CD4-positive, alpha-beta T cell (primary cell): ENCODE measurements around the gene COG5. TPM values are rescaled to one million over a fixed set of nuclear protein-coding genes. Genes with fewer than 3 reads are reported as not detected.

Experiments used
- ATAC-seq: fragments of 200-7000 bp; cut with Tn5 transposase; one replicate; pipeline ENCODE4 v1.10.0; 2022; ENCODE audit warnings: mild to moderate bottlenecking; ENCODE audit not compliant: poor library complexity
- CTCF ChIA-PET: fragments of 350-600 bp; sonication (Branson Sonifier 250); formaldehyde crosslinking; loops from one replicate; lab custom pipeline; 2021; ENCODE audit warnings: antibody characterized with exemption, inconsistent platforms; lab: Charles Lee
- POLR2A ChIA-PET: fragments of 350-600 bp; sonication (Branson Sonifier 250); formaldehyde crosslinking; loops from one replicate; lab custom pipeline; 2021; ENCODE audit warnings: antibody characterized with exemption, inconsistent platforms; lab: Charles Lee
- DNase-seq, 14 experiments: peaks; one replicate each; pipeline ENCODE4 v3.0.0-alpha.2; 2013 to 2020; ENCODE audit warnings: mixed read lengths in 2 of 14
- H3K27ac ChIP-seq, 2 donors: one replicate each; pipeline versions ENCODE4 v1.5.1 to v1.7.0; 2013; ENCODE audit warnings: low read length in 2 of 2, low read depth in 1 of 2, mild to moderate bottlenecking in 1 of 2
- H3K27me3 ChIP-seq, 2 experiments: 1 replicate in 1 of 2; 2 replicates in 1 of 2; pipeline versions ENCODE4 v1.6.1 to v1.7.0; 2013; ENCODE audit warnings: low read length in 2 of 2, control low read depth in 1 of 2, mild to moderate bottlenecking in 1 of 2, moderate library complexity in 1 of 2; ENCODE audit not compliant: insufficient read depth in 2 of 2, control insufficient read depth in 1 of 2
- H3K36me3 ChIP-seq: one replicate; pipeline ENCODE4 v1.6.1; 2013; ENCODE audit warnings: low read length, control low read depth; ENCODE audit not compliant: insufficient read depth
- H3K4me1 ChIP-seq: one replicate; pipeline ENCODE4 v1.6.1; 2013; ENCODE audit warnings: low read length, control low read depth; ENCODE audit not compliant: insufficient read depth
- H3K4me3 ChIP-seq: one replicate; pipeline ENCODE4 v1.5.1; 2013; ENCODE audit warnings: mild to moderate bottlenecking, low read length, moderate library complexity
- H3K9me3 ChIP-seq, 2 experiments: 1 replicate in 1 of 2; 2 replicates in 1 of 2; pipeline versions ENCODE4 v1.6.1 to v1.7.0; 2013; ENCODE audit warnings: low read length in 2 of 2, mild to moderate bottlenecking in 2 of 2, control low read depth in 1 of 2, moderate library complexity in 1 of 2; ENCODE audit not compliant: control insufficient read depth in 1 of 2, insufficient read depth in 1 of 2
- H3K27ac Mint-ChIP-seq: one replicate; pipeline ENCODE4 v1.8.0; 2020; ENCODE audit warnings: mixed read lengths
- H3K27me3 Mint-ChIP-seq: one replicate; pipeline ENCODE4 v1.8.0; 2021; ENCODE audit warnings: mixed read lengths
- H3K36me3 Mint-ChIP-seq: one replicate; pipeline ENCODE4 v1.8.0; 2021; ENCODE audit warnings: low read depth, mixed read lengths
- H3K4me1 Mint-ChIP-seq: one replicate; pipeline ENCODE4 v1.8.0; 2021; ENCODE audit warnings: low read depth, mixed read lengths
- H3K4me3 Mint-ChIP-seq: one replicate; pipeline ENCODE4 v1.8.0; 2020; ENCODE audit warnings: mild to moderate bottlenecking, mixed read lengths
- H3K9me3 Mint-ChIP-seq: one replicate; pipeline ENCODE4 v1.8.0; 2020; ENCODE audit warnings: mixed read lengths
- intact Hi-C, 2 experiments: fragments of 100-400 bp; cut with DNase I in 1 of 2; cut with micrococcal nuclease in 1 of 2; formaldehyde crosslinking; loops; one replicate each; pipeline versions ENCODE4 v1.15.1 to v1.9.0; 2023 to 2025; cut with DNase I, micrococcal nuclease
- total RNA-seq, 174 experiments: library from RNA in 2 of 174; stranded (reverse) in 2 of 174; gene quantifications; one replicate each; pipeline ENCODE4 v1.2.3 and lab custom pipeline; 2021 to 2026
- TF ChIP-seq, protein P1 (sequence below): fragments of 200-600 bp; IDR thresholded peaks from one replicate; pipeline ENCODE4 v1.8.0; 2022; ENCODE audit warnings: antibody characterized with exemption, mild to moderate bottlenecking

Gene COG5
- total RNA-seq, 2 experiments from 2014 or later: 43.4 to 44.5 TPM

DNA sequence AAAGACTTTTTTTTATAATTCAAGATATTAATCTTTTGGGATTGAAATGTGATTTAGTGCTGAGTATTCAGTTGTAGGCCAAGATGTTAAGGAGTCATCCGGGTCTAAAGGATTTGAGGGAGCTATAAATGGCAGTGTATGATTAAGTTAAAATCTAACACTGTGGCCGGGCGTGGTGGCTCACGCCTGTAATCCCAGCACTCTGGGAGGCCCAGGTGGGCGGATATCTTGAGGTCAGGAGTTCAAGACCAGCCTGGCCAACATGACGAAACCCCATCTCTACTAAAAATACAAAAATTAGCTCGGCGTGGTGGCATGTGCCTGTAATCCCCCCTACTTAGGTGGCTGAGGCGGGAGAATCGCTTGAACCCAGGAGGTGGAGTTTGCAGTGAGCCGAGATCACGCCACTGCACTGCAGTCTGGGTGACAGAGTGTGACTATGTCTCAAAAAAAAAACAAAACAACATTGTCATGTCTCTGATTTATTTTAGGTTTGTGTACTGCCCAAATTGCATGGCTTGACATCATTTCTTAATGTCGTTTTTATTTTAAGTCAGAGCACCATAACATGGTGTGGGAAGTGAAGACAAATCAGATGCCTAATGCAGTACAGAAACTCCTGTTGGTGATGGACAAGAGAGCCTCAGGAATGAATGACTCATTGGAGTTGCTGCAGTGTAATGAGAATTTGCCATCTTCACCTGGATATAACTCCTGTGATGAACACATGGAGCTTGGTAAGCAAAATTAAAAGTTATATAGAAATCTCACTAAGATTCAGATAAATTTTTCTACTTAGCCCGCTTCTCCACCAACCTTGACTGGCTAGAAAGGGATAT lies 384.2 kb downstream of the COG5 start:
- no peak for ATAC-seq

DNA sequence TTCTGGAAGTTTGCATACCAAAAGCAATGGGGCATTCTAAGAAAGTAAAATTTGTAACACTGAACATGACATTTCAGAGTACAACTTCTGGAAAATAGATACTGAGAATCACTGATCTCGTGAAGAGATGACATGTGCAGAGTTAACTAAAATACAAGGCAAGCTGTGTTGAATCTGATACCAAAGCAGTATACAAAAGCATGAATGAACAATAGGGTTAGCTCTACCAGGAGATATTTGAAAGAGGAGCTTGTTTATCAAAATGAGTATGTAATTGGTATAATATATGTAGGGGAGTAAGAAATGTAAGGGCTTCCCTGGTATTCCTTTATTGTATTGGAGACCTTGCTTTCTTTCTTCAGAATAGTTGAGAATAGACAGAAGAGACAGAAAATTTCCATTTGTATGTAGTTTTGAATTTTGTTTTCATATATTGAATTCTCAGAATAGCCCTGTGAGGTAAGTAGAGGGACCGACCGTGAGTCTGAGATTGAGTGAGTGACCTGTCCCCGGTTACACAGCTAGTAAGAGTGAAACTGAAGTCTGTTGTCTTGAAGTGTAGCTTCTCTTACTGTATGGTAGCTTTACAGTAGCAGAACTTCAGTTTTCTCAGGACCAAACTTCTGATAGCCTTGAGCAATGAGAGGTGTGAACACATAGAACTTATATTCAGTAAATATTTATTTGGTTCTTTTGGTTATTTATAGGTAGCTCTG lies 389.9 kb downstream of the COG5 start:
- H3K4me3 Mint-ChIP-seq: peak overlapping the region; percentile 31
- Histone ChIP-seq H3K27ac (no peak overlapping the region), H3K4me1 (peaks cover 19% of the 10 kb centered on the region)

More for the DNA sequence above, 384.2 kb downstream of the COG5 start:
- H3K27ac ChIP-seq: no peak overlapping the region
- no peak overlapping the region for H3K4me3 Mint-ChIP-seq
- no peak for DNase-seq
- TF ChIP-seq, protein P1, sequence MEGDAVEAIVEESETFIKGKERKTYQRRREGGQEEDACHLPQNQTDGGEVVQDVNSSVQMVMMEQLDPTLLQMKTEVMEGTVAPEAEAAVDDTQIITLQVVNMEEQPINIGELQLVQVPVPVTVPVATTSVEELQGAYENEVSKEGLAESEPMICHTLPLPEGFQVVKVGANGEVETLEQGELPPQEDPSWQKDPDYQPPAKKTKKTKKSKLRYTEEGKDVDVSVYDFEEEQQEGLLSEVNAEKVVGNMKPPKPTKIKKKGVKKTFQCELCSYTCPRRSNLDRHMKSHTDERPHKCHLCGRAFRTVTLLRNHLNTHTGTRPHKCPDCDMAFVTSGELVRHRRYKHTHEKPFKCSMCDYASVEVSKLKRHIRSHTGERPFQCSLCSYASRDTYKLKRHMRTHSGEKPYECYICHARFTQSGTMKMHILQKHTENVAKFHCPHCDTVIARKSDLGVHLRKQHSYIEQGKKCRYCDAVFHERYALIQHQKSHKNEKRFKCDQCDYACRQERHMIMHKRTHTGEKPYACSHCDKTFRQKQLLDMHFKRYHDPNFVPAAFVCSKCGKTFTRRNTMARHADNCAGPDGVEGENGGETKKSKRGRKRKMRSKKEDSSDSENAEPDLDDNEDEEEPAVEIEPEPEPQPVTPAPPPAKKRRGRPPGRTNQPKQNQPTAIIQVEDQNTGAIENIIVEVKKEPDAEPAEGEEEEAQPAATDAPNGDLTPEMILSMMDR: no peak
- ChIA-PET CTCF (interaction anchor here (1.3 to 1.9 kb wide), 2 partner anchors 12 to 32 kb away, joined by 4 to 5 read pairs; no protein-coding TSS in a partner anchor), POLR2A (interaction anchor here (7.8 kb wide), 1 partner anchor 11 kb away, joined by 82 read pairs; the partner anchor contains the start of gene HBP1)
- no peaks in the 10 kb centered on the region for H3K27me3 ChIP-seq
- H3K27ac Mint-ChIP-seq: no peak overlapping the region
- H3K4me3 ChIP-seq: no peak overlapping the region
- intact Hi-C loops: loop anchor here in 1 of 2 experiments (10.0 kb wide), 1 partner anchor 1345 kb away; the partner anchor contains the start of gene PNPLA8
- H3K36me3 ChIP-seq: peaks cover 64% of the 10 kb centered on the region
- peaks cover 83% of the 10 kb centered on the region for H3K36me3 Mint-ChIP-seq
- H3K4me1 Mint-ChIP-seq: peaks cover 63% of the 10 kb centered on the region
- H3K27me3 Mint-ChIP-seq: no peaks in the 10 kb centered on the region
- H3K9me3 ChIP-seq: no peaks in the 10 kb centered on the region
- no peaks in the 10 kb centered on the region for H3K9me3 Mint-ChIP-seq
- peaks cover 7% of the 10 kb centered on the region for H3K4me1 ChIP-seq

More for the DNA sequence above, 389.9 kb downstream of the COG5 start:
- DNase-seq (no peak), ATAC-seq (no peak)
- H3K27me3 Mint-ChIP-seq: no peaks in the 10 kb centered on the region
- peaks cover 80% of the 10 kb centered on the region for H3K4me1 Mint-ChIP-seq
- H3K27me3 ChIP-seq: no peaks in the 10 kb centered on the region
- H3K27ac Mint-ChIP-seq: peak overlapping the region; percentile 11
- no peaks in the 10 kb centered on the region for H3K9me3 ChIP-seq
- POLR2A ChIA-PET: interaction anchor here (1.1 to 1.5 kb wide), 3 partner anchors 18 to 33 kb away, joined by 3 read pairs; no protein-coding TSS in a partner anchor
- H3K4me3 ChIP-seq: no peak overlapping the region
- CTCF ChIA-PET: interaction anchor here (1.0 to 1.3 kb wide), 3 partner anchors 21 to 23 kb away, joined by 3 read pairs; no protein-coding TSS in a partner anchor
- H3K36me3 Mint-ChIP-seq: peaks cover 72% of the 10 kb centered on the region
- intact Hi-C loops: loop anchor here (2.0 to 10.0 kb wide), 6 partner anchors 17 to 1351 kb away; partner anchors contain the start of genes DLD (in 1 of the 2), NAMPT (in 1 of the 2), PNPLA8 (in 1 of the 2) and SYPL1 (in 1 of the 2)
- H3K36me3 ChIP-seq: peaks cover 15% of the 10 kb centered on the region
- TF ChIP-seq, protein P1: no peak
- no peaks in the 10 kb centered on the region for H3K9me3 Mint-ChIP-seq
